Measurements from ENCODE around the gene BCL2L15.

BCL2L15 gene

DNA sequence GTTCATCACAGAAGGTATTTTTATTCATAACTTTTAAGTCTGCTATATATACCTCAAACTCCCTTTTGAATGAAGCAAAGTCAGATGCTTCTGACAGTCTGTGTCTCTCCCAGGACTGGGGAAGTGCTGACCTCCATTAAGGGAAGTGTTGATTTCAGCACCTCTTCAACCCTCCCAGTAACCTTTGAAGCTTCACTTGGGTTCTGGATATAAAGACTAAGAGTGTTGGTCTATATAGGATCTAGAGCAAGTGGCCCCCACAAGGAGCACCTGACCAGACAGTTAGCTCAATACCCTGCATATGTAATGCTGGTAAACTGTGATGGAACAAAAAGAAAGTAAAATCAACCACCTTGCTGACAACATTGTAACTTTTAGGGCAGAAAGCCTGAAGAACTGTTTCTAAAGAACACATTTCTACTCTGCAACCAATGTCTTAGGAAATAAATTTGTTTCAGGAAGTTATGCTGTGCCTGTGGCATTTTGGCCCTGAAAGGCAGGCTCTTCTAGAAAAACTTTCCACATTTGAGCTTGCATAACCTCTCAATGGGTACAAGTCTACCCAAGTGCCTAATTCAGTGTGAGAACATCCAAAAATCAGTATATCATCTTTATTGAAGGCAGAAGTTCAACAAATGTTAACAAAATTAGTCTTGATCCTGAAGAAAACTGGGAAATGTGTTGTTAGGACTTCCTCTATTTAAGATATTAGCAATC is 15.0 kb downstream of the BCL2L15 start:
- Histone ChIP-seq H3K36me3 (ENCODE audit: control insufficient read depth, insufficient read depth, low read length) (no peaks in the 10 kb centered on the region), H3K4me1 (ENCODE audit: control insufficient read depth, insufficient read depth, low read length) (no peaks in the 10 kb centered on the region), H3K27ac (ENCODE audit: insufficient read depth, low read depth, low read length, poor library complexity, severe bottlenecking) (no peak overlapping the region), H3K27me3 (ENCODE audit: control insufficient read depth, insufficient read depth, low read length, poor library complexity, severe bottlenecking) (no peaks in the 10 kb centered on the region), H3K4me3 (ENCODE audit: insufficient read depth, low read depth, low read length) (no peak overlapping the region), H3K9me3 (ENCODE audit: control insufficient read depth, low read length) (no peaks in the 10 kb centered on the region)

DNA sequence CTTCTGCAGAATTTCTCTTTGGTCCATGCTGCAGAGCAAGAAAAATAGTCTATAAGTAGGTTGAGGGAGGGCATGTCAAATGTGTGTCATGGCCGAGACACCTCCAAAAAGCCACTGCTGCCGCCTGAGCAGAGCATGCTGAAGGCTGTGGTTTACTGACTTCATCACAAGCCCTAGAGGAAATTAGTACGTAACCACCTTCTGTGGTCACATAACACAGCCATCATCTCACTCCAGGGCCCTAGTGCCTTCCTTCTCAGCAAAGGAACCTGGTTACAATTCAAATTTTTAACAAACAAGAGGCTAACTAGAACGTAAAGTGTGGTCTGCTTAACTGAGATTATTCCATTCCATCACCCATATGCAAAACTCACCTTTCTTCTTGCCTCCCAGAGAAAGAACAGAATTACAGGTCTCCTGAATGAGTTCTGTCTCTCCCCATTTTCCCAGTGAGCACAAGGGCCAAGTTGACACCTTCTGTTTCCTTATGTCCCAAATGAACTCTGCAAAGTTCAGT is 15.7 kb downstream of the BCL2L15 start, which contains the start of gene PTPN22:
Gene PTPN22 (minus strand): TSS at position 116 of the 517 bp plus-strand sequence.
- 86% methylated on average over 4 of the region's 4 CpGs for WGBS, 2 experiments
- no peak within 1 kb of the TSS for H3K4me3 ChIP-seq (ENCODE audit: insufficient read depth, low read depth, low read length)

GRCh38 chr1:113870778-113871177 is 16.6 kb downstream of the BCL2L15 start:
- Histone ChIP-seq H3K27ac (ENCODE audit: insufficient read depth, low read depth, low read length, poor library complexity, severe bottlenecking) (no peak overlapping the region), H3K4me3 (ENCODE audit: insufficient read depth, low read depth, low read length) (no peak overlapping the region), H3K36me3 (ENCODE audit: control insufficient read depth, insufficient read depth, low read length) (no peaks in the 10 kb centered on the region), H3K27me3 (ENCODE audit: control insufficient read depth, insufficient read depth, low read length, poor library complexity, severe bottlenecking) (no peaks in the 10 kb centered on the region), H3K9me3 (ENCODE audit: control insufficient read depth, low read length) (no peaks in the 10 kb centered on the region), H3K4me1 (ENCODE audit: control insufficient read depth, insufficient read depth, low read length) (no peaks in the 10 kb centered on the region)
- 87 to 88% methylated on average over 3 of the region's 3 CpGs for WGBS, 2 experiments

More for the DNA sequence above, 15.7 kb downstream of the BCL2L15 start, which contains the start of gene PTPN22:
- Histone ChIP-seq H3K27me3 (ENCODE audit: control insufficient read depth, insufficient read depth, low read length, poor library complexity, severe bottlenecking) (no peaks in the 10 kb centered on the region), H3K4me1 (ENCODE audit: control insufficient read depth, insufficient read depth, low read length) (no peaks in the 10 kb centered on the region), H3K36me3 (ENCODE audit: control insufficient read depth, insufficient read depth, low read length) (no peaks in the 10 kb centered on the region), H3K9me3 (ENCODE audit: control insufficient read depth, low read length) (no peaks in the 10 kb centered on the region), H3K27ac (ENCODE audit: insufficient read depth, low read depth, low read length, poor library complexity, severe bottlenecking) (no peak within 1 kb of the TSS)

DNA sequence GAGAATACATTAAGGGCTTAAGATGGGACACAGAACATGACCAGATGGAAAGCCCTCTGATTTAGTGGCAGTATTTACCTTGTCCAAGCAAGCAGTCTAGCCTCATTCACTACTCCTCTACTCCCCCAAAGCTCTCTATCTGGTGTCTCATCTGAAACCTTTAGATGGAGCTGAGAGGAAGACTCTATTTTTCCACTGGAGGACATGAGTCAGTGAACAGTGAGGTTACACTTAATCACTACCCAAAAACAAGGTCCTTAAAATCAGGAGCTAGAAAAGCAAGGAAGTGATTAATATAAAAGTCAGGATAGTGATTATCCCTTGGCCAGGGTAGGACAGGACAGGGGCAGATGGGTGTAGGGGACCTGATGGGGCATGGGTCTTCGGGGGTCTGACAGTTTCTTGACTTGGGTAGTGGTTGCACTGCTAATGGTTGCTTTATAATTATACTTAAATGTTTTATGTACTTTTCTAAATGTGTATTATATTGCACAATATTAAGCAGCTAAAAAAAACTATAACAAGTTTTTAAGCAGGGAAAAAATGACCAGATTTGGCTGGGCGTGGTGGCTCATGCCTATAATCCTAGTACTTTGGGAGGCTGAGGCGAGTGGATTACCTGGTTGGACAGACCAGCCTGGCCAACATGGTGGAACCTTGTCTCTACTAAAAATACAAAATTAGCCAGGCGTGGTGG is 18.8 kb downstream of the BCL2L15 start:
- Histone ChIP-seq H3K4me1 (ENCODE audit: control insufficient read depth, insufficient read depth, low read length) (no peaks in the 10 kb centered on the region), H3K27me3 (ENCODE audit: control insufficient read depth, insufficient read depth, low read length, poor library complexity, severe bottlenecking) (no peaks in the 10 kb centered on the region), H3K4me3 (ENCODE audit: insufficient read depth, low read depth, low read length) (no peak overlapping the region), H3K9me3 (ENCODE audit: control insufficient read depth, low read length) (no peaks in the 10 kb centered on the region), H3K27ac (ENCODE audit: insufficient read depth, low read depth, low read length, poor library complexity, severe bottlenecking) (no peak overlapping the region), H3K36me3 (ENCODE audit: control insufficient read depth, insufficient read depth, low read length) (no peaks in the 10 kb centered on the region)
- WGBS, 2 experiments, result 89 to 97% methylated on average over 4 of the region's 4 CpGs

GRCh38 chr1:113861641-113862040 is 25.7 kb downstream of the BCL2L15 start:
- H3K27me3 ChIP-seq (ENCODE audit: control insufficient read depth, insufficient read depth, low read length, poor library complexity, severe bottlenecking), result no peaks in the 10 kb centered on the region
- no peak overlapping the region for H3K4me3 ChIP-seq (ENCODE audit: insufficient read depth, low read depth, low read length)
- H3K9me3 ChIP-seq (ENCODE audit: control insufficient read depth, low read length), result no peaks in the 10 kb centered on the region
- H3K36me3 ChIP-seq (ENCODE audit: control insufficient read depth, insufficient read depth, low read length), result no peaks in the 10 kb centered on the region
- H3K4me1 ChIP-seq (ENCODE audit: control insufficient read depth, insufficient read depth, low read length), result no peaks in the 10 kb centered on the region
- WGBS, 2 experiments, result 84 to 97% methylated on average over 4 to 5 of the region's 5 CpGs
- no peak overlapping the region for H3K27ac ChIP-seq (ENCODE audit: insufficient read depth, low read depth, low read length, poor library complexity, severe bottlenecking)

- no peaks in the 10 kb centered on the region for H3K27me3 ChIP-seq (ENCODE audit: control insufficient read depth, insufficient read depth, low read length, poor library complexity, severe bottlenecking)
- WGBS, 2 experiments, result 92 to 95% methylated on average over 3 of the region's 3 CpGs
- no peak overlapping the region for H3K27ac ChIP-seq (ENCODE audit: insufficient read depth, low read depth, low read length, poor library complexity, severe bottlenecking)
These were observed 26.5 kb downstream of the BCL2L15 start for GRCh38 chr1:113860891-113861290.

DNA sequence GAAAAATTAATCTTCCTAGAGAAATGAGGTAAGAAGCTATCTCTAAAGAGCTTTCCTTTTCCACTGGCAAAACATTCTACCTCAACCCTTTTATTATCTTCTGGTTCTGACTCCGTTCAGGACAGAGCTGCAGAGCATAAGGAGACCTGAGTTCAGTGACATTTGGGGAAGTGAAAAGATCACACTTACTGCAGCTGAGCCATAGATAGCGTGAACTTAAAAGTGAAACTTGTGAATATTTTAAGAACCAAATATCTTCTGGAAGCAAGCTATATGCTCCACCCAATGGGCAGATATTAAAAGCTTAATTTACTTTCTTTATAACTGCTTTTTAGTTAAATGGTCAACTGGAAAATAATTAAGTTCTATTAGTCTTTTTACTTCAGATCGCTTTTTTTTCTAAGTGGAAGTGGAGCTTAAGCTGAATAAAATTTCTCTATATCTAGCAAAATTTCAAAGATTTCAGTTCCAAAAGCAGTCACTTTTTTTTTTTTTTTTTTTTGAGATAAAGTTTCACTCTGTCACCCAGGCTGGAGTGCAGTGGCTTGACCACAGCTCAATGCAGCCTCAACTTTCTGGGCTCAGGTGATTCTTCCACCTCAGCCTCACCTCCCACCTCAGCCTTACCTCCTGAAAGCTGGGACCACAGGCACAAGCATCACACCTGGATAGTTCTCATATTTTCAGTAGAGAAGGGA is 27.8 kb downstream of the BCL2L15 start:
- Histone ChIP-seq H3K4me3 (ENCODE audit: insufficient read depth, low read depth, low read length) (no peak overlapping the region), H3K4me1 (ENCODE audit: control insufficient read depth, insufficient read depth, low read length) (no peaks in the 10 kb centered on the region)
- whole genome bisulfite sequencing, 2 experiments, result 92 to 93% methylated on average over 2 to 3 of the region's 3 CpGs

More at GRCh38 chr1:113860891-113861290, 26.5 kb downstream of the BCL2L15 start:
- H3K4me3 ChIP-seq (ENCODE audit: insufficient read depth, low read depth, low read length), result no peak overlapping the region
- no peaks in the 10 kb centered on the region for H3K9me3 ChIP-seq (ENCODE audit: control insufficient read depth, low read length)
- no peaks in the 10 kb centered on the region for H3K36me3 ChIP-seq (ENCODE audit: control insufficient read depth, insufficient read depth, low read length)
- H3K4me1 ChIP-seq (ENCODE audit: control insufficient read depth, insufficient read depth, low read length), result no peaks in the 10 kb centered on the region

DNA sequence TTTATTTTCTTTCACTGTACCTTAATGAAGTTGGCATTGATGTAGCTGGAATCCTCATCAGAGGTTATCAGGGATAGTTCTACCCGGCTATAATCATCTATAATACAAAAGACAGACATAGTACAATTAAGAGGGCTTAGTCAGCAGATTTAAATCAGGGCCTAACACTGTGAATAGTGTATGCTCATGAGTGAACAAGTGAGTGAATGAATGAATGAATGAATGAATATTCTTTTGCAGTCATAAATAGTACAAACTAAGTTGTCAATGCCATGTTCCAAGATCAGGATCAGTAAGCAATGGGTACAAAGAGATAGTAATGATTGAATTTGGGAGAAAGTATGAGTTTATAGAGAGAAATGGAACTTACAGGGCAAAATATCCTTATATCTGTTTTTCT is 28.4 kb downstream of the BCL2L15 start:
- WGBS, 2 experiments, result 100% methylated on average over 1 of the region's 1 CpG
- H3K4me1 ChIP-seq (ENCODE audit: control insufficient read depth, insufficient read depth, low read length), result no peaks in the 10 kb centered on the region
- no peaks in the 10 kb centered on the region for H3K36me3 ChIP-seq (ENCODE audit: control insufficient read depth, insufficient read depth, low read length)
- H3K27me3 ChIP-seq (ENCODE audit: control insufficient read depth, insufficient read depth, low read length, poor library complexity, severe bottlenecking), result no peaks in the 10 kb centered on the region
- no peaks in the 10 kb centered on the region for H3K9me3 ChIP-seq (ENCODE audit: control insufficient read depth, low read length)
- H3K4me3 ChIP-seq (ENCODE audit: insufficient read depth, low read depth, low read length), result no peak overlapping the region
- no peak overlapping the region for H3K27ac ChIP-seq (ENCODE audit: insufficient read depth, low read depth, low read length, poor library complexity, severe bottlenecking)

More for the DNA sequence above, 27.8 kb downstream of the BCL2L15 start:
- Histone ChIP-seq H3K27ac (ENCODE audit: insufficient read depth, low read depth, low read length, poor library complexity, severe bottlenecking) (no peak overlapping the region), H3K9me3 (ENCODE audit: control insufficient read depth, low read length) (no peaks in the 10 kb centered on the region), H3K27me3 (ENCODE audit: control insufficient read depth, insufficient read depth, low read length, poor library complexity, severe bottlenecking) (no peaks in the 10 kb centered on the region), H3K36me3 (ENCODE audit: control insufficient read depth, insufficient read depth, low read length) (no peaks in the 10 kb centered on the region)

GRCh38 chr1:113858418-113858817 is 29.0 kb downstream of the BCL2L15 start:
- WGBS, 2 experiments, result 85 to 94% methylated on average over 3 of the region's 3 CpGs
- H3K9me3 ChIP-seq (ENCODE audit: control insufficient read depth, low read length), result no peaks in the 10 kb centered on the region
- H3K27ac ChIP-seq (ENCODE audit: insufficient read depth, low read depth, low read length, poor library complexity, severe bottlenecking), result no peak overlapping the region
- no peaks in the 10 kb centered on the region for H3K36me3 ChIP-seq (ENCODE audit: control insufficient read depth, insufficient read depth, low read length)
- no peaks in the 10 kb centered on the region for H3K27me3 ChIP-seq (ENCODE audit: control insufficient read depth, insufficient read depth, low read length, poor library complexity, severe bottlenecking)
- H3K4me1 ChIP-seq (ENCODE audit: control insufficient read depth, insufficient read depth, low read length), result no peaks in the 10 kb centered on the region
- no peak overlapping the region for H3K4me3 ChIP-seq (ENCODE audit: insufficient read depth, low read depth, low read length)

DNA sequence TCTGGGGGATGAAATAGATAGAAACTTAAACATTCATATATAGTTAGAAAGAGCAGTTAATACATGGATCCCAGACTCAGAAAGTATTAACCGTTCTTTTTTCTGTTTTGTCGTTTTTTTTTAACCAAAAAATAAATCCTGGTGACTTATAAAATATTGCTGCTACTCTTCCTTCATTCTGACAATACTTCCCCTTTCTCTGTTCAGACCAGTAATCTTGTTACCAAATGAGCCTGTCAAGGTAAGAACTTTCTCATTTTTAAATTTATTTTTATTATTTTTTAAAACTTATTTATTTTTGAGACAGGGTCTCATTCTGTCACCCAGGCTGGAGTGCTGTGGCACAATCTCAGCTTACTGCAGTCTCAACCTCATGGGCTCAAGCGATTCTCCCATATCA is 29.6 kb downstream of the BCL2L15 start:
- 81 to 93% methylated on average over 3 of the region's 3 CpGs for WGBS, 2 experiments

More for the DNA sequence above, 29.6 kb downstream of the BCL2L15 start:
- H3K27ac ChIP-seq (ENCODE audit: insufficient read depth, low read depth, low read length, poor library complexity, severe bottlenecking), result no peak overlapping the region
- H3K36me3 ChIP-seq (ENCODE audit: control insufficient read depth, insufficient read depth, low read length), result no peaks in the 10 kb centered on the region
- H3K4me3 ChIP-seq (ENCODE audit: insufficient read depth, low read depth, low read length), result no peak overlapping the region
- no peaks in the 10 kb centered on the region for H3K4me1 ChIP-seq (ENCODE audit: control insufficient read depth, insufficient read depth, low read length)
- no peaks in the 10 kb centered on the region for H3K27me3 ChIP-seq (ENCODE audit: control insufficient read depth, insufficient read depth, low read length, poor library complexity, severe bottlenecking)
- no peaks in the 10 kb centered on the region for H3K9me3 ChIP-seq (ENCODE audit: control insufficient read depth, low read length)
